ENCODE measurements around the gene PLIN3.

DNA sequence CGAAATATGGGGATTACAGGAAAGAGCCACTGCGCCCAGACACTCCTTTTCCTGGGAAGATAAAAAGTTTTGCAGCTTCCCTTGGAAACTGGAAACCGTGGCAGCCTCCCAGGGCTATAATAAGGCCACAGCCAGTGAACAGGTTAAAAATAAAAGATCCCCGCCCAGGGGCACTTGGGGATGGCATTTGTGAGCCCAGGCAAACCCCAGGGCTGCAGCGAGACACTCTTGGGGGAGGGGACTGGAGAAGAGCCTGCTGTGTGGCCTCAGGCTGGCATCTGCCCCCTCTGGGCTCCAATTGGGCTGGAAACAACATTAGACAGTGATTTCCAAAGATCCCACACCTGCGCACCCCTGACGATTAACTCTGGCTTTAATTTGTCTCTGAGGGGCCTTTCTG, 64.8 kb downstream of the PLIN3 start:
- TF ChIP-seq, protein P1, sequence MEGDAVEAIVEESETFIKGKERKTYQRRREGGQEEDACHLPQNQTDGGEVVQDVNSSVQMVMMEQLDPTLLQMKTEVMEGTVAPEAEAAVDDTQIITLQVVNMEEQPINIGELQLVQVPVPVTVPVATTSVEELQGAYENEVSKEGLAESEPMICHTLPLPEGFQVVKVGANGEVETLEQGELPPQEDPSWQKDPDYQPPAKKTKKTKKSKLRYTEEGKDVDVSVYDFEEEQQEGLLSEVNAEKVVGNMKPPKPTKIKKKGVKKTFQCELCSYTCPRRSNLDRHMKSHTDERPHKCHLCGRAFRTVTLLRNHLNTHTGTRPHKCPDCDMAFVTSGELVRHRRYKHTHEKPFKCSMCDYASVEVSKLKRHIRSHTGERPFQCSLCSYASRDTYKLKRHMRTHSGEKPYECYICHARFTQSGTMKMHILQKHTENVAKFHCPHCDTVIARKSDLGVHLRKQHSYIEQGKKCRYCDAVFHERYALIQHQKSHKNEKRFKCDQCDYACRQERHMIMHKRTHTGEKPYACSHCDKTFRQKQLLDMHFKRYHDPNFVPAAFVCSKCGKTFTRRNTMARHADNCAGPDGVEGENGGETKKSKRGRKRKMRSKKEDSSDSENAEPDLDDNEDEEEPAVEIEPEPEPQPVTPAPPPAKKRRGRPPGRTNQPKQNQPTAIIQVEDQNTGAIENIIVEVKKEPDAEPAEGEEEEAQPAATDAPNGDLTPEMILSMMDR (IDR thresholded peaks at IDR 0.05 in 4 of 5, conservative IDR thresholded peaks at IDR 0.05 in 1 of 5), result no peak
- TF ChIP-seq POLR2A (IDR thresholded peaks at IDR 0.05), result peak in 1 of 2 donors; percentile 35

Measured in gastrocnemius medialis (tissue), 4 donors.